Suppressor macrophage treated with lipopolysaccharide for 4 hours (primary cell): ENCODE results near the gene KCNN3.

ENCODE experiments used
- DNase-seq: peaks from one replicate; pipeline ENCODE4 v3.0.0-alpha.2; 2020

Gene KCNN3

DNA sequence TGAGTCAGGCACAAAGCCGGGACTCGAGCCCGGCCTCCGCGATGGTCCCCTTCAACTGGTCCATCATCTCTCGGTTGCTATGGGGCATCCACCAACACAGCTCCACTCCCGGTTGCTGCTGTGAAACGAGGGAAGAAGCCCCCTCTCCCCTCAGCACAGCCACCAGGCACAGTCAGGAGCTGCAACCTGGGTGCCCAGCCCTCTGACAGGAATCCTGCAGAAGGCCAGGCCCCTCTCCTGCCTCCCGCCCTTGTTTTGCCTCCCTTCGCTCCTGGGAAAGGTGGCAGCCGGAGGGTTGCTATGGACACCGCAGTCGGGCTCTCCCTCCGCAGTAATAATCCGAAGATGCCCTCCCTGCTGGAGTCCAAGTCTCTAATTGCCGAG lies 8.9 kb upstream of the KCNN3 start:
- DNase-seq: no peak

- peak; percentile 80 for DNase-seq
Measured at GRCh38 chr1:154878371-154879037, 8.4 kb upstream of the KCNN3 start.

DNA sequence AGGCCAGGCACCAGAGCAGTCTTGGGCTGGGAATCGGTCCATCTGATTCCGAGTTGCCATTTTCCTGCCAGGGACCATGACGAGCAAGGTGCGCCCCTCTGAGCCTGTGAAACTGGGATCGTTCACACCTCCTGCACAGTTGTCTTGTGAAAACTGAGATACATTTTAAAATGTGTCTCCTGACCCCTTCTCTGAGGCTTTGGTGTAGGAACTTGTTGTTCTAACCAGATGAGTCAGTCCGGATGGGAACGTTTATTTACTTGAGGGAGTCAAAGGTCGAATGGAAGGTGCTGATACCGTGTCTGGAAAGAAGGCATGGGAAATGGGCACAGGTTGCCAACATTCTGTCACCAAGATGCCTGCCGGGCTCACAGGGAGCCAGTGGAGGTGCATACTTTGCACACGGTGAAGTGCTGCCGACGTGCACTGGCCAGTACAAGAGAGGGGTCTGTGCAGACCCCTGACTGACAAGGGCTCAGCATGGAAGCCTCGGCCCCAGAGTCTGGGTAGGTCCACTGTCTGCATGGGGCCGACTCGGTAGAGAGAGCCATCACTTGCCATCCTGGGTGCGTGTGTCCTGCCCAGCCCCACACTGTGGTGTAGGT lies 7.4 kb upstream of the KCNN3 start:
- no peak for DNase-seq

- DNase-seq: no peak
Measured at GRCh38 chr1:154876842-154877369, 6.8 kb upstream of the KCNN3 start.

DNA sequence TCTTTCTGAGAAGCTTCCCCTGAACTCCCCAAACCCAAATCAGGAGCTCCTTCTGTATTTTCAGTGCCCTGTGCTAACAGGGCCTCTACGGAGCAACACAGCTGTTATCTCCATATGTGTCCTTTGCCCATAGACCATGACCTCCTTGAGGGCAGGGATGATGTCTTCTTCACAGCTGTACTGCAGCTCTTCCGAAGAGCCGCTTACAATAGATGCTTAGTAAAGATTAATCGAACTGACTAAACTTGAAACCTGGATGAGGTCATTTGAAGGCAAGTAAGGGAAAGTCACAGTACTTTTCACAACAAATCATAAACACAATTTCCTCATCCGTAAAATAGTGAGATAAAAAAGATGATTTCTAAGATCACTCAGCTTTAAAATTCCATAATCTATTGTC lies 4.4 kb upstream of the KCNN3 start:
- DNase-seq: no peak

DNA sequence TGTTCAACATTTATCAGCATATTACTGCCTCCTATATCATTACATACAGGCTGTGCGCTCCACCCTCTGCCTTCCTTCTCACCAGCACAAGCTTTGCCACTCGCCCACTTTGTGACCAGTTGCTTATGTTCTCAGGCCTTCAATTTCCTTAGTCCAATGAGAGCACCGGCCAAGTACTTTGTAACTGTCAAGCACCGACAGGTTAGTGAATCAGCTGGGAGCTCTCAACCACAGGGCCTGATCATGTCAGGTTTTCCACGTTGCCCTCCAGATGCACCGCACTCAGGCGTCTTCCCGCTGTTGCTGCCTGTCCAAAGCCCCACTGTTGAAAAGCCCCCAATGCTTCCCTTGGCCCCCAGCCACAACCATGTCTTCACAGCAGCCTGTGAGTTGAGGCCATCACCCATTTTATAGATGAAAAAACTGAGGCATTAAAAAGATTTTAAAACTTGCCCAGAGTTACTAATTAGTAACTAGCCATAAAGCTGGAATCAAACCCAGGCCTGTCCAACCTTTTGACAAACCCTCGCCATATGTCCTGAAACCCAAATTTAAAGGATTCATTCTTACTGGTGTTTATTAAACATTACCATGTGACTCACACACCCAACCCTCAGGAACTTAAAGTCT lies 3.4 kb upstream of the KCNN3 start:
- DNase-seq: no peak

- no peak for DNase-seq
Measured at GRCh38 chr1:154871374-154871773, 1.3 kb upstream of the KCNN3 start.

DNA sequence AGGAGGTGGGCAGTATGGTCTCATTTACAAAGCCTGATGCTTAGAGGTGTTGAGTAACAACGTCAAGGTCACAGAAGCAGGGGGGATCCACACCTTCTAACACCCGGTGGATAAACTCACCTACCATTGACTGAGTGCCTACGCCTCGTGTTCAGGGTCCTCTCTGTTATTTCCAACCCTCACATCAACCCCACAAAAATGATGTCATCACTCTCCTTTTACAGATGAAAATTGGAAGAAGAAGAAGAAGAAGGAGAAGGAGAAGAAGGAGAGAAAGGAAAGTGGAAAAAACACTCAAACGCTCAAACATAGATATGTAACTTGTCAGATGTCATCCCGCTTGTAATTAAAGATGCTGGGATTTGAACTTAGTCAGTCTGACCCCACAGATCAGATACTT lies 653 bp upstream of the KCNN3 start:
- no peak for DNase-seq

DNA sequence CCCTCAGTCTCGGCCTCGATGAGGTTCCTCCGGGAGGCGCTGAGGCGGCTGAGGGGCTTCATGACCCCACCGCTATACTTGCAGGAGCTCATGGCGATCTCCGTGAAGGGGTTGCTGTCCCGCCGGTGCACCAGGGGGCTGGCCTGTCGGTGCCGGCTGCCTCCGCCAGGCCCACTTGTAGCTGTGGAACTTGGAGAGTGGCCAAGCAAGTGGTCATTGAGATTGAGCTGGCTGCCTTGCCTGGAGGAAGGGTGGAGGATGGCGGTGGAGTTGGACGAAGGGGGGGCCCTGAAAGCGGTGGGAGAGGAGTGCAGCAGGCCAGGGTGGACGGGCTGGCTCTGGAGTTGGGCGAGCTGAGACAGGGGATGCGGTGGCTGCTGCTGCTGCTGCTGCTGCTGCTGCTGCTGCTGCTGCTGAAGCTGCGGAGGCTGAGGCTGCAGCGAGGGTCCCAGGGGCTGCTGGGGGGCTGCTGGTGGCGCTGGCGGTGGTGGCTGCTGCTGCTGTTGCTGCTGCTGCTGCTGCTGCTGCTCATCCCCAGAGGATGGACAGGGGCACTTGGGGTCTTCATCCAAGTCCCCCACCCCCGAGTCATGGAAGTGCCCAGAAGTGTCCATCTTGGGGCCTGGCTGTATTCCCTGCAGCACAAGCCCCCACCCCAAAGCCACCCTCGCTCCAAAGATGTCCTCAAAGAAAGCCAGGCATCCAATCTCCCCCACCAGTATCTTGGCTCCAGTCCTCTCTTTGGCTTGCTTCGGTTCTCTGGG lies 548 bp downstream of the KCNN3 start:
- no peak for DNase-seq

GRCh38 chr1:154867841-154868605 lies 2.1 kb downstream of the KCNN3 start:
- DNase-seq: no peak

- peak; percentile 66 for DNase-seq
Measured at GRCh38 chr1:154867064-154867825, 2.8 kb downstream of the KCNN3 start.

- DNase-seq: no peak
Measured at GRCh38 chr1:154866257-154867063, 3.6 kb downstream of the KCNN3 start.

DNA sequence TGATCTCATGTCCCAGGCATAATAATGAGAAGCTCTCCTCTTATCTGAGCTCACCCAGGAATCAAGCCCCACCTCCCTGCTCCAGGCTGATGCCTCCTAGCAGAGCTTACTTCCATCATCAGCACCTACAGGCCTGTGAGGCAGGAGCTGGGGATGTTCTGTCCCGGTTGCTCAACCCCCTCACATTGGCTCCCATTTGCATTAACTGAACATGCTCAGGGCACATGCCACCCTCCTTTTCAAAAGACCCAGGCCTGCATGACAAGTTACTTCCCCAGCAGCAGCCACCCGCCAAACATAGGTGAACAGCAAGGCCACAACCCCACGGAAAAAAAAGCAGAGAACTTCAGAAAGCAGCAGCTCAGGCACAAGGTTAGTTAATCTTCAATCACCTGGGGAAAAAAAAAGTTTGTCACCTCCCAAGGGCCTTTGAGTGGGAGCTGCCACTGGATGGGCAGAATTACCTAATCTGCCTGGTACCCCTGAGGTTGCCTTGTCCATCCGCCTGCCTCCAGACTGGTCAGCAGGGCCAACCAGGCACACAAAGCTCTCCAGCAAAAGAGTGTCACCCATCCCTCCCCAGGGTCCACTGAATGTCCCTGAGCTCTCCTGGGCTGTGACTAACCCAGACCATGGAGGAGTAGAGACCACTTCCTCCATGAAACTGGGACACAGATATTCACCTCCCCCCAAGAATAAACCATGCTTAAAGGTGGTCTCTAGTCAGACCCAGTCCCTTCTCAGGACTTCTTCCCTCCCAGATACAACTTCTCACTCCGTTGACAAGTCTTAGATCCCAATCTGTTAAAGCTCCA lies 4.4 kb downstream of the KCNN3 start:
- DNase-seq: no peak

GRCh38 chr1:154864189-154864975 lies 5.7 kb downstream of the KCNN3 start:
- DNase-seq: no peak

DNA sequence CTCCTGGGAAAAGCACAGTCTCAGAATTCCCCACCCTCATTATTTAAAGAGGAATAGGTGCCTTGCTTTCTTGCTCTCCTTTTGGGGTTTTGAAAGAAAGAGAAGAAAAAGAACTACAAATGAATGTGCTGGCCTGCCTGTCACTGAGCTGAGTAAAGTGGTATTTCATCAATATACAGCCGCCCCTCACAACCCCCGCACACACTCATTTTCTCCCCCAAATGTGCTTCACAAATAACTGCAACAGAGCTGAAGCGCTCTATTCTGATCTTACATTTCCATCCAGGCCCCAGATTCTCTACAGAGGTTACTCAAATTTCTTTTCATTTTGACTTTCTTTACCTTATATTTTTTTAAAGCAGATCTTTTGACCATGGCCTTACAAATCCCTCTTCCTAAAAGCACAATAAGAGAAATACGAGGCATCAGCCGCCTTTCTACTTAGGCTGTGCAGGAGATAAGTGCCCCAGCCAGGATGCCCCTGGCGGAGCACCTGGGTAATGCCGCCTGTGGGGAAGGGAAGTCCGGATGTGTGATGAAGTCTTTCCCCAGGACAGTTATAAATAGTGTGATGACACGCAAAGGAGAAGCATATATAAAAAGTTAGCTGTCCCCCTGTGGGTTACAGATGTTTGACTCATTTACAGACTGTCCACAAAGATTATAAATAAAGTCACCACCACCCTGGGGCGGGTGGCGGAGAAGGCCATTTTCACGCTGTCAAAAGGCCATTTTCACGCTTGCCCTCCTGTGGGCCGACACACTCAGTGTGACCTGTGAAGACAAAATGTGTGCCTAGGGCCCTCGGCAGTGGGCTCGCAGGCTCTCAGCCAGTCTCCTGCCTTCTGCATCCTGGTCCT lies 6.5 kb downstream of the KCNN3 start:
- DNase-seq: peak; percentile 29

- no peak for DNase-seq
Measured at GRCh38 chr1:154862907-154863306, 7.2 kb downstream of the KCNN3 start.

- DNase-seq: no peak
Measured at GRCh38 chr1:154861607-154862094, 8.4 kb downstream of the KCNN3 start.
